KMS-11 (cell line): Measurements from ENCODE around the gene METTL4.

Experiments
- H2AFZ ChIP-seq: fragments of 200-600 bp; sonication (generic); 2 replicates; pipeline ENCODE4 v1.6.1; 2016; ENCODE audit warnings: antibody characterized with exemption, mixed run types, low read depth
- H3K27ac ChIP-seq: fragments of 200-600 bp; sonication (generic); 2 replicates; pipeline ENCODE4 v1.6.1; 2016; ENCODE audit warnings: mild to moderate bottlenecking, mixed run types
- H3K27me3 ChIP-seq: fragments of 200-600 bp; sonication (generic); 2 replicates; pipeline ENCODE4 v1.6.1; 2017; ENCODE audit warnings: mild to moderate bottlenecking, low read depth, mixed run types, moderate library complexity; ENCODE audit not compliant: insufficient read depth
- H3K36me3 ChIP-seq: fragments of 200-600 bp; sonication (generic); 2 replicates; pipeline ENCODE4 v1.6.1; 2017; ENCODE audit warnings: mild to moderate bottlenecking, mixed run types; ENCODE audit not compliant: insufficient read depth
- H3K4me1 ChIP-seq: fragments of 200-600 bp; sonication (generic); 2 replicates; pipeline ENCODE4 v1.6.1; 2016; ENCODE audit warnings: mild to moderate bottlenecking, low read depth, mixed run types; ENCODE audit not compliant: poor library complexity, severe bottlenecking
- H3K4me2 ChIP-seq: fragments of 200-600 bp; sonication (generic); 2 replicates; pipeline ENCODE4 v1.7.0; 2016; ENCODE audit warnings: mild to moderate bottlenecking, mixed run types
- H3K4me3 ChIP-seq: fragments of 200-600 bp; sonication (generic); IDR thresholded peaks from 2 replicates; pipeline ENCODE4 v1.6.1; 2017; ENCODE audit warnings: low read depth, low read length, mixed read lengths; ENCODE audit not compliant: insufficient read depth
- H3K79me2 ChIP-seq: fragments of 200-600 bp; sonication (generic); 2 replicates; pipeline ENCODE4 v1.6.1; 2016; ENCODE audit warnings: low read depth, mixed run types; ENCODE audit not compliant: insufficient read depth
- H3K9ac ChIP-seq: fragments of 200-600 bp; sonication (generic); 2 replicates; pipeline ENCODE4 v1.6.1; 2016; ENCODE audit warnings: mild to moderate bottlenecking, mixed run types
- H4K20me1 ChIP-seq: fragments of 200-600 bp; sonication (generic); 2 replicates; pipeline ENCODE4 v1.6.1; 2016; ENCODE audit warnings: mild to moderate bottlenecking, mixed run types; ENCODE audit not compliant: insufficient read depth
- CTCF ChIP-seq: fragments of 200-600 bp; sonication (generic); conservative IDR thresholded peaks from 2 replicates; pipeline ENCODE4 v1.6.1; 2017; ENCODE audit warnings: low read depth, mild to moderate bottlenecking, antibody characterized with exemption, low read length, moderate library complexity, mixed read lengths

Gene METTL4

GRCh38 chr18:2551425-2551824 lies 19.9 kb downstream of the METTL4 start:
- Histone ChIP-seq H3K4me1 (no peaks in the 10 kb centered on the region), H2AFZ (no peak overlapping the region), H3K4me3 (no peak overlapping the region), H3K4me2 (no peak overlapping the region), H4K20me1 (no peaks in the 10 kb centered on the region), H3K27ac (no peak overlapping the region), H3K79me2 (no peaks in the 10 kb centered on the region), H3K27me3 (no peaks in the 10 kb centered on the region), H3K9ac (no peak overlapping the region), H3K36me3 (no peaks in the 10 kb centered on the region)
- TF ChIP-seq CTCF, result no peak

- H3K4me3 ChIP-seq, result no peak overlapping the region
- no peak for TF ChIP-seq CTCF
- H3K27me3 ChIP-seq, result no peaks in the 10 kb centered on the region
Observed at GRCh38 chr18:2549462-2549861, 21.8 kb downstream of the METTL4 start.

GRCh38 chr18:2547477-2548087 lies 23.7 kb downstream of the METTL4 start:
- Histone ChIP-seq H2AFZ (no peak overlapping the region), H3K36me3 (no peaks in the 10 kb centered on the region), H3K4me1 (no peaks in the 10 kb centered on the region), H3K4me2 (no peak overlapping the region), H4K20me1 (no peaks in the 10 kb centered on the region), H3K9ac (no peak overlapping the region), H3K27ac (no peak overlapping the region), H3K27me3 (no peaks in the 10 kb centered on the region), H3K4me3 (no peak overlapping the region), H3K79me2 (no peaks in the 10 kb centered on the region)
- TF ChIP-seq CTCF, result peak; percentile 72

More at GRCh38 chr18:2549462-2549861, 21.8 kb downstream of the METTL4 start:
- H3K4me1 ChIP-seq, result no peaks in the 10 kb centered on the region
- H3K4me2 ChIP-seq, result no peak overlapping the region
- H3K9ac ChIP-seq, result no peak overlapping the region
- H3K27ac ChIP-seq, result no peak overlapping the region
- no peaks in the 10 kb centered on the region for H3K36me3 ChIP-seq
- no peaks in the 10 kb centered on the region for H3K79me2 ChIP-seq
- no peak overlapping the region for H2AFZ ChIP-seq
- H4K20me1 ChIP-seq, result no peaks in the 10 kb centered on the region

- H3K27me3 ChIP-seq, result no peaks in the 10 kb centered on the region
- H3K9ac ChIP-seq, result no peak overlapping the region
Observed at GRCh38 chr18:2545155-2545554, 26.1 kb downstream of the METTL4 start.

More at GRCh38 chr18:2545155-2545554, 26.1 kb downstream of the METTL4 start:
- H3K4me2 ChIP-seq, result no peak overlapping the region
- TF ChIP-seq CTCF, result no peak
- H3K4me1 ChIP-seq, result peaks cover 4% of the 10 kb centered on the region
- H3K36me3 ChIP-seq, result no peaks in the 10 kb centered on the region
- no peak overlapping the region for H3K27ac ChIP-seq
- H4K20me1 ChIP-seq, result no peaks in the 10 kb centered on the region
- H3K79me2 ChIP-seq, result no peaks in the 10 kb centered on the region
- H2AFZ ChIP-seq, result no peak overlapping the region
- H3K4me3 ChIP-seq, result no peak overlapping the region
